Activated T-helper 2 cell treated with anti-CD3 and anti-CD28 coated beads, Interferon-gamma antibody, Interleukin-2, Interleukin-4, amounts not matched to agents 10 μg/mL and 5 μg/mL and 100 μg/mL, durations not matched to agents 14 hours and 24 hours and 36 hours (primary cell): ENCODE measurements around the gene MBD3. TPM values are rescaled to one million over a fixed set of nuclear protein-coding genes. Genes with fewer than 3 reads are reported as not detected.
A peak's percentile ranks its signal among the peaks of the same experiment; 100 is the strongest.

ENCODE experiments used
- DNase-seq: peaks from one replicate; pipeline ENCODE4 v3.0.0; 2021; ENCODE audit warnings: low spot score
- H3K27ac Mint-ChIP-seq: one replicate; pipeline ENCODE4 v1.8.0; 2021; ENCODE audit warnings: mixed read lengths
- H3K27me3 Mint-ChIP-seq: one replicate; pipeline ENCODE4 v1.8.0; 2021; ENCODE audit warnings: low read depth, mixed read lengths
- H3K36me3 Mint-ChIP-seq: one replicate; pipeline ENCODE4 v1.8.0; 2021; ENCODE audit warnings: low read depth, mixed read lengths
- H3K4me1 Mint-ChIP-seq: one replicate; pipeline ENCODE4 v1.8.0; 2021; ENCODE audit warnings: low read depth, mixed read lengths
- H3K4me3 Mint-ChIP-seq: one replicate; pipeline ENCODE4 v1.8.0; 2021; ENCODE audit warnings: low read depth, mild to moderate bottlenecking, moderate library complexity, mixed read lengths
- H3K9me3 Mint-ChIP-seq: one replicate; pipeline ENCODE4 v1.8.0; 2021; ENCODE audit warnings: mixed read lengths
- intact Hi-C: fragments of 100-400 bp; cut with micrococcal nuclease; formaldehyde crosslinking; loops from one replicate; pipeline ENCODE4 v1.15.1; 2023
- total RNA-seq: library from RNA; stranded (reverse); gene quantifications from 2 replicates; pipeline ENCODE4 v1.2.3, GENCODE V29; 2022

MBD3 gene
- total RNA-seq, 1 donor from 2014 or later = 123 TPM

DNA sequence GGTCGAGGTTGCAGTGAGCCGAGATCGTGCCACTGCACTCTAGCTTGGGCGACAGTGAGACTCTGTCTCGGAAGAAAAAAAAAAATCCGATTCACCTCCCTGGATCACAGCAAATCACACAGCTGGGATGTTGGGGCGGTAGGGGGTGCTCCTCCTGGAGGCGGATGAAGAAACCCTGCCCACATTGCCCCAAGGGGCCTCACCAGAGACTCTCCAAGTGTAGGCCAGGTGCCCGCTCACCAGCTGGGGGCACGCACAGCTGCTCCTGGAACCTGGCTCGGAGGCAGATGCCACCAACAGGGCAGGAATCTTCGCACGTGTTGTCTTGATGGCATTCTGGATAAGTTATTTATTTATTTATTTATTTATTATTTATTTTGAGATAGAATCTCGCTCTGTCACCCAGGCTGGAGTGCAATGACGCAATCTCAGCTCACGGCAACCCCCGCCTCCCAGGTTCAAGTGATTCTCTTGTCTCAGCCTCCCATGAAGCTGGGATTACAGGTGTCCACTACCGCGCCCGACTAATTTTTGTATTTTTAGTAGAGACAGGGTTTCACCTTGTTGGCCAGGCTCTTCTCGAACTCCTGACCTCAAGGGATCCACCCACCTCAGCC is 9.5 kb upstream of the MBD3 start:
- H3K4me3 Mint-ChIP-seq = no peak overlapping the region
- no peaks in the 10 kb centered on the region for H3K9me3 Mint-ChIP-seq
- intact Hi-C loops = no loop called here
- peaks cover 10% of the 10 kb centered on the region for H3K4me1 Mint-ChIP-seq
- H3K27ac Mint-ChIP-seq = no peak overlapping the region
- DNase-seq = no peak
- no peaks in the 10 kb centered on the region for H3K27me3 Mint-ChIP-seq
- peaks cover 37% of the 10 kb centered on the region for H3K36me3 Mint-ChIP-seq

DNA sequence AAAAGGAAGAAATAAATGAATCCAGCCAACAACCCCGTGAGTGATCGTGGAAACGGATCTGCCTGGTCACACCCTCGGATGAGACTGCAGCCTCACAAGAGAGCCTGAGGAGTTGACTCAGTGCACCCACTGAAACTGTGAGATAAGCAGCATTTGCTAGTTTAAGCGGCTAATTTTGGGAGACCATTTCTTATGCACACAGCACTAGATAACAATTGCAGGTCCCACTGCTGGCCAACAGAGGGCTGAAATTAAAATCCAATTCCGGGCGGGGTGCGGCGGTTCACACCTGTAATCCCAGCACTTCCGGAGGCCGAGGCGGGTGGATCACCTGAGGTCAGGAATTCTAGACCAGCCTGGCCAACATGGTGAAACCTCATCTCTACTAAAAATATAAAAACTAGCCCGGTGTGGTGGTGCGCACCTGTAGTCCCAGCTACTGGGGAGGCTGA is 9.0 kb upstream of the MBD3 start:
- Mint-ChIP-seq H3K27me3 (no peaks in the 10 kb centered on the region), H3K4me1 (peaks cover 10% of the 10 kb centered on the region), H3K27ac (no peak overlapping the region), H3K9me3 (no peaks in the 10 kb centered on the region), H3K4me3 (no peak overlapping the region), H3K36me3 (peaks cover 41% of the 10 kb centered on the region)
- intact Hi-C loops = no loop called here
- no peak for DNase-seq

DNA sequence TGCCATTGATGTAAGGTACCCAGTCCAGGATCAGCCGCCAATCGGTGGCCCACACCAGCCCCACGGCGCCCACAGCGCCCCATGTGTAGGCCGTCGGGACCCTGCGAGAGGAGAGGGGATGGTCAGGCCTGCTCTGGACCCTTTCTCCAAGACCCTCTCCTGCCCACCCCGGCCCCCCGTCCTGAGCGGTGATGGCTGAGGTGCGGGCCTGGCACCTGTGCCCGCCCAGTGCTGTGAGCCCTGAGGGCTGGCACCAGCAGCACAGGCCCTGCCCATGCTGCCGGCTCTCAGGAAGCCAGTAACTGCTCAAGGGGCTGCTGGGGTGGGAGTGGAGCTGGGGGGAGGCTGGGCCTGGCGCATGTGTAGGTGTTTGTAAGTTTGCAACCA is 6.8 kb upstream of the MBD3 start:
- H3K9me3 Mint-ChIP-seq = no peaks in the 10 kb centered on the region
- H3K27me3 Mint-ChIP-seq = no peaks in the 10 kb centered on the region
- no peak for DNase-seq
- no peak overlapping the region for H3K4me3 Mint-ChIP-seq
- intact Hi-C loops = no loop called here
- H3K36me3 Mint-ChIP-seq = peaks cover 48% of the 10 kb centered on the region
- peaks cover 4% of the 10 kb centered on the region for H3K4me1 Mint-ChIP-seq
- no peak overlapping the region for H3K27ac Mint-ChIP-seq

DNA sequence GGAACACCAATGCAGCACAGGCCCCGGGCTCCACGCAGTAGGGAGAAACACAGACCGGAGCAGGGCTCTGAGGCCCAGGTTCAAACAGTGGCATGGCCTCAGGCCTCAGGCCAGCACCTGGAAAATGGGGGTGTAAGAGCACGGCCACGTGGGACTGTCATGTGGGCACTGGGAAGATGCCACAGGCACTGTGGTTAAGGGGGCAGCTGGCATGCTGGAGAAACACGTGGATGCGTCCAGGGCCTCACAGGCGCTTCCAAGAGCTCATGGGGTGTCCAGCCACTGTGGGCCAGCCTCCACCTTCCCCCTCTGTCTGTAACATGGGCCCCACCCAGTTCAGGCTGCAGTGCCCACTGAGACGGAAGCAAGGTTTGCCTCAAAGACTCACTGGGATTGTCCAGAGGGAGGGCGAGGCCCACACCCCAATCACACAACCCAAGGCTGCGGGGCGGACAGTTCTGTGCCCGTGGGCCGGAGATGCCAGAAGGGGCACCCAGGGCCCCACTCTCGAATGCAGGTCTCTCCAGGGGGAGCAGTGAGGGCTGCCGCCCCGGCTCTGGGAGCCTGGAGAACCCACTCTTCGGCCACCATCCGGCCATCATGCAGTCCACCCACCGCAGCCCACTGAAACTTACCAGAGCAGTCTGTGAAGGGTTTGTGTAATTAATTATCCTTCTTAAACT is 6.3 kb upstream of the MBD3 start:
- intact Hi-C loops = no loop called here
- H3K4me3 Mint-ChIP-seq = no peak overlapping the region
- no peaks in the 10 kb centered on the region for H3K27me3 Mint-ChIP-seq
- peaks cover 4% of the 10 kb centered on the region for H3K4me1 Mint-ChIP-seq
- no peak for DNase-seq
- no peaks in the 10 kb centered on the region for H3K9me3 Mint-ChIP-seq
- H3K27ac Mint-ChIP-seq = no peak overlapping the region
- peaks cover 44% of the 10 kb centered on the region for H3K36me3 Mint-ChIP-seq

DNA sequence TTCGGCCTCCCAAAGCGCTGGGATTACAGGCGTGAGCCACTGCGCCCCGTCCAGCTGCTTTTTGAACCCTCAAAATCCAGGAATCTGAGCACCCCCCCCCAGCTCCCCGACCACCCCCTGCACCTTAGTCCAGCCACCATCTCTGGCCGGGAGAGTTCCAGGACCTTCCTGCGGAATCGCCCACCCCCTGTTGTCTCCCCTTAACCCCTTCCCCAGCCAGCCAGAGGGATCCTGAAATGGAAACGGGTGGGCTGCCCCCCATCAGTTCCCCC is 772 bp upstream of the MBD3 start:
- Mint-ChIP-seq H3K27ac (no peak overlapping the region), H3K9me3 (no peaks in the 10 kb centered on the region), H3K4me1 (peaks cover 15% of the 10 kb centered on the region), H3K36me3 (peaks cover 36% of the 10 kb centered on the region), H3K4me3 (peak overlapping the region; percentile 87), H3K27me3 (no peaks in the 10 kb centered on the region)
- intact Hi-C loops = loop anchor here (5.0 kb wide), 1 partner anchor 59 kb away; the partner anchor contains the start of gene TCF3
- DNase-seq = no peak

DNA sequence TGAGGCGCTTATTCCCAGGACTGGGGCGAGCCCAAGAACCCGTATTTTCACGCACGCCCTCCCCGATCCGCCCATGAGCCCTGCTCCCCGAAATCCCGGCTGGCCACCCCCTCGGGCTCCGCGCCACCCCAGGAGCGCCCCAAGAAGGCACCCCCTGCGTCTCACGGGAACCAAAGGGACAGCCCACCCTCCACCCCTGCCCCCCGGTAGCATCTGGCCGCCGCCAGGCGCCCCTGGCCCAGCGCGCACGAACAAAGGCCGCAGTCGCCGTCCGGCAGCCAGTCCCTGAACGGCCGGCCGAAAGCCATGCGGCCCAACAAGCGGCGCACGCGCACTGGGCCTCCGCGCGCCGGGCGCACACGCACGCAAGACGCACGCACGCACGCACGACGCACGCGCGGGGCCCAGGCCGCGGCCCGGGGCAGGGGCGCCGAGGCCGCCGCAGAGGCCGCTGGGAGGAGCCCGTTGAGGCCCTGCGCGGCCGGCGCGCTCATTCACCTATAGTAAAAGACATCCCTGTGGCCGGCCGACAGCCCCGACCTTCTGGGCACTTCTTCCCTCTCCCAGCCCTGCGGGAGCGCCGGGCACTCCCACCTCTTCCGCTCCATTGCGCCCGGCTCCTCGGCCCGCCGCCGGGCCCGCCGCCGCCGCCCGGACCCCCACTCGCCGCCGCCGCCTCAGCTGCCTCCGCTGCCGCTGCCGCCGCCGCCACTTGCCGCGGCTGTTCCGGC is 476 bp downstream of the MBD3 start:
- peak; percentile 81 for DNase-seq
- H3K9me3 Mint-ChIP-seq = no peaks in the 10 kb centered on the region
- peak overlapping the region; percentile 88 for H3K4me3 Mint-ChIP-seq
- H3K27me3 Mint-ChIP-seq = no peaks in the 10 kb centered on the region
- H3K4me1 Mint-ChIP-seq = peaks cover 18% of the 10 kb centered on the region
- H3K27ac Mint-ChIP-seq = peak overlapping the region; percentile 84
- intact Hi-C loops = loop anchor here (1.0 to 5.0 kb wide), 2 partner anchors 13 to 60 kb away; partner anchors contain the start of genes TCF3 and UQCR11
- peaks cover 34% of the 10 kb centered on the region for H3K36me3 Mint-ChIP-seq

DNA sequence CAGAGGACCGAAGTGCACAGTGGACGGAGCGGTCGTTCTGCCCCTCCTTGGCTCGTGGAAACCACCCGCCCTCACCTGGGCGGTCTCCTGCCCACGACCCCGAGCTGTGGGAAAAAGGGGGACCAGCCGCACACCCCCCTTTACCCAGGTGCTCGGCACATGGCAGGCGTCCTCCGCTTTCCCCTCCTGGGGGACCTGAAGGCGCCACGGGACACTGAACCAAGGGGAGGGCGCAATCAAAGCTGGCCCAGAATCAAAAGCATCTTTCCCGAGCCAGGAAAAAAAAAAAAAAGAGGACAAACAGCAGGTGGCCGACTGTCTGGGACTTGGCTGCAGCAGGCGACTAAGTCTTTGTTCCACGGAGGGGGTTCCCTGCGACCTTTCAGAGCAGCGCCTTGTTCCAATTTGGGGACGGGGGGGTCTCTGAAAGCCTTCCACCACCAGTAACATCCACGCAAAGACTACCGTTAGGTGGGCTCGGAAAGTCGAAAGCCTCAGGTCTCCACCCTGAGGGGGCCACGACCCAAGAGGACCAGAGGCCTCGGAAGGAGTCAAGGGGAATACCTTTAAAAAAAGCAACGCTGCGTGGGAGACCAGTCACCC is 1.1 kb downstream of the MBD3 start:
- no peak for DNase-seq
- H3K27ac Mint-ChIP-seq = peak overlapping the region; percentile 84
- H3K4me1 Mint-ChIP-seq = peaks cover 18% of the 10 kb centered on the region
- H3K36me3 Mint-ChIP-seq = peaks cover 30% of the 10 kb centered on the region
- intact Hi-C loops = loop anchor here (1.0 to 5.0 kb wide), 2 partner anchors 14 to 61 kb away; partner anchors contain the start of genes TCF3 and UQCR11
- peak overlapping the region; percentile 88 for H3K4me3 Mint-ChIP-seq
- H3K9me3 Mint-ChIP-seq = no peaks in the 10 kb centered on the region
- H3K27me3 Mint-ChIP-seq = no peaks in the 10 kb centered on the region

DNA sequence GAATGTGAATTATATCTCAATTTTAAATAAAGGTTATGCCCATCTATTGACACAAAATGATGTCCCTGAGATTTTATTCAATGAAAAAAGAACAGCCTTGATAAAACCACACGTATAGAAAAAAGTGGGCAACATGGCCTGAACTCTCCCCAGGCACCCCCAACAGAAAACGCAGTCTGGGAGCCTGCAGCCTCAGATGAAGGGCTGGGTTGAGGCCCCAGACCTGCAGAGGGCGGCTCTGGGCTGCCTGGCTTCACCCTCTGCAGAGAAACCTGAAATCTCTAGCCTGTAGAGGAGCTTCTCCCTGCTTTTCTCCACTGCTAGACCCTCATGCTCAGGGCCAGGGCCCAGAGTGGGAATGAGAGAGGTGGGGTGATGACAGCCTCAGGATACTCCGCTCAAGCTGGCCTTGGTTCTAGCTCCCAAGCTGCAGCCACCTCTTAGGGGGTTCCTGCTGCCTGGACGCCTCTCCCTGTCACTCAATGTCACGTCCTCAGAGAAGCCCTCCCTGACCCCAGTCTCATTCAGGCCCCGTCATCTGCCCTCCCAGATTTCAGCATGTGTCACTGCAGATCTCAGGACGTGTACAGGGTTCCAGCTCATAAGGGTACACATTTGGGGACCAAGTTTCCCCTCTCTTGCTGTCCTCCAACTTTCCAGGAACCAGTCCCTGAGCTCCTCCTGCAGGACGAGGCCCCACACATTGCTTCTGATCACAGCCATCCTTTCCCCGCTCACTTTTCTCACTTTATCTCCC is 1.8 kb downstream of the MBD3 start:
- Mint-ChIP-seq H3K4me3 (peak overlapping the region; percentile 88), H3K27me3 (no peaks in the 10 kb centered on the region), H3K36me3 (peaks cover 34% of the 10 kb centered on the region), H3K9me3 (no peaks in the 10 kb centered on the region), H3K27ac (peak overlapping the region; percentile 84), H3K4me1 (peaks cover 18% of the 10 kb centered on the region)
- intact Hi-C loops = loop anchor here (5.0 kb wide), 1 partner anchor 61 kb away; the partner anchor contains the start of gene TCF3
- no peak for DNase-seq

DNA sequence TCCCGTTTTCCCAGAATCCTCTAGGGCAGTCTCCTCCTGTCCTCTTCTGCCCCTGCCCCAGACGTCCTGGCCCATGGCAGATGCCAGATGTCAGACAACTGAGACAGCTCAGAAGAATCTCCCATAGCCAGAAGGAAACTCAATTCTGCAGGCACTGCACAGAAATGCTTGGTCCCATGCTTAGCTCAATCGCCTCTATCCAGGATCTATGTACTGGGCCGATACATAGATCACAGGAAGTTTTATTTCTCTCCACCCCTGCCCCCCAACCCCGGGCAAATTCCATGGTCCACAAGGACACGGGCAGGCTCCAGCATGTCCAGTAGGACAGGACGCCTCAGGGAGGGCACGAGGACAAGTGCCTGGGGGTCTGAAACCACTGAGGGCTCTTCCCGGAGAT is 4.8 kb downstream of the MBD3 start:
- no peak for DNase-seq
- Mint-ChIP-seq H3K27me3 (no peaks in the 10 kb centered on the region), H3K4me3 (no peak overlapping the region), H3K36me3 (peaks cover 49% of the 10 kb centered on the region), H3K27ac (no peak overlapping the region), H3K9me3 (no peaks in the 10 kb centered on the region), H3K4me1 (peaks cover 16% of the 10 kb centered on the region)
- intact Hi-C loops = no loop called here

DNA sequence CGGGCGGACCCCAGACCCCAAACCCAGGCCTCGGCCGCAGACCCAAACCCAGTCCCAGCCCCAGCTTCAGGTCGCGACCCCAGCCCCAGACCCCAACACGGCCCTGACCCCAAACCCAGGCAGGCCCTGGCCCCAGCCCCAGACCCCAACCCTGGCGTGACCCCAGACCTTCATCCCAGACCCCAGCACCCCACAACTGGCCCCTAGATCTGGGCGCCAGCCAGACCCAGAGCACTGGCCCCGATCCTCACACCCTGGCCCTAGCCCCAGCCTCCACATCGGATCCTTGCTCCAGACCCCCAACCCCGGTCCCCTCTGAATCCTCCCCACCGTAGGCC is 7.5 kb downstream of the MBD3 start:
- peaks cover 60% of the 10 kb centered on the region for H3K36me3 Mint-ChIP-seq
- no peaks in the 10 kb centered on the region for H3K27me3 Mint-ChIP-seq
- H3K9me3 Mint-ChIP-seq = no peaks in the 10 kb centered on the region
- intact Hi-C loops = no loop called here
- H3K27ac Mint-ChIP-seq = no peak overlapping the region
- peaks cover 6% of the 10 kb centered on the region for H3K4me1 Mint-ChIP-seq
- no peak for DNase-seq
- no peak overlapping the region for H3K4me3 Mint-ChIP-seq

DNA sequence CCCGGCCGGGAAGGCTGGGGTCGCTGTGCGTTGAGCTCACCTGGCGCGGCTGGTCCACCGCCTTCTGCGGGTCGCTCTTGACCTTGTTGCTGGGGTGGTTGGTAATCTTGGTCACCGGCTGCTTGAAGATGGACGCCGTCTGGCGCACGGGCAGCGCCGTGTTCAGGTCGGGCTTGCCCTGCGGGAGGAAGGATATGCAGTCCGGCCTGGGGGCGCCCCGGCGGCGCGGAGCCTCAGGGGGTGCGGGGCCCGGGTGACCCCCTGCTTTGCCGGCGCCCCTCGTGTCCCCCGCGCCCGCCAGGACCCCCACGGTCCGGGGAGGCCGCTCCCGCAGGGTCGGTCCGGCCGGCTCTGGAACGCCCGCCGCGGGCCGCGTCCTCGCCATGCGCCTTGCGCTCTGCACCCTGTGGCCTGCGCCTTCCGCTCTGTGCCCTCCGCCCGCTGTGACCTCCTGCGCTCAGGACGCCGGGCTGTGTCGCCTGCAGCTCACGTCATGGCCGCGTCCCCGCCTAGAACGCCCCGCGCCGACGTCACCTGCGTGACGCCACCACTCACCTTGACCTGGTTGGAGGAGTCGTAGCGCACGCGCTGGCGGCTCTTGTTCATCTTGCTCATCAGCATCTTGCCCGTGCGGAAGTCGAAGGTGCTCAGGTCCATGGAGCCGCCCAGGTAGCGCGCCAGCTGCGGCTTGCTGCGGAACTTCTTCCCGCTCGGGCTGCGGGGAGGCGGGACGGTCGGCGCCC is 8.0 kb downstream of the MBD3 start:
- intact Hi-C loops = no loop called here

DNA sequence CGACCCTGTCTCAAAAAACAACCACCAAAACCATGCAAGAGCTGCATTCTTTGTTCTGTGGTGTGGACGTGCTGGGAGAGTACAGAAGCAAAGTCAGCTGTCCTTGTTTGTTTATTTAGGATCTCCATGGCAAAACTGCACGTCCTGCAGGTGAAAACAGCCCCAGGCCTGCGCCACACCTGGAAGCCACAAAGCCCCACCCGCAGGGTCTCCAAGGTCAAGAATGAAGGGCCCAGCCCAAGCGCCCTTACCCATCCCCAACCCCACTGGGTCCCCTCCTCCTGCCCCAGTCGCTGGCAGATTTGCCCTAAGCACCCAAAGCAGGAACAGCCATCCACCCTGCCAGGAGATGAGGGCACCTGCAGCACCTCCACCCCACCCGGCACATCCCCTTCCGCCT is 10.5 kb downstream of the MBD3 start:
- H3K4me3 Mint-ChIP-seq = no peak overlapping the region
- no peaks in the 10 kb centered on the region for H3K9me3 Mint-ChIP-seq
- H3K27ac Mint-ChIP-seq = no peak overlapping the region
- DNase-seq = no peak
- intact Hi-C loops = no loop called here
- H3K27me3 Mint-ChIP-seq = no peaks in the 10 kb centered on the region
- no peaks in the 10 kb centered on the region for H3K4me1 Mint-ChIP-seq
- H3K36me3 Mint-ChIP-seq = peaks cover 60% of the 10 kb centered on the region

More for the DNA sequence above, 8.0 kb downstream of the MBD3 start:
- no peaks in the 10 kb centered on the region for H3K27me3 Mint-ChIP-seq
- H3K4me3 Mint-ChIP-seq = no peak overlapping the region
- no peak overlapping the region for H3K27ac Mint-ChIP-seq
- H3K36me3 Mint-ChIP-seq = peaks cover 64% of the 10 kb centered on the region
- DNase-seq = no peak
- H3K9me3 Mint-ChIP-seq = no peaks in the 10 kb centered on the region
- H3K4me1 Mint-ChIP-seq = peaks cover 5% of the 10 kb centered on the region
